K562 (cell line): ENCODE measurements around the gene TUT1. TPM values are rescaled to one million over a fixed set of nuclear protein-coding genes. Genes with fewer than 3 reads are reported as not detected.

ENCODE experiments used
- ATAC-seq: fragments of 200-7000 bp; cut with Tn5 transposase; 3 replicates; pipeline ENCODE4 v1.9.1; 2020; ENCODE audit warnings: moderate library complexity
- BruUV-seq: library from RNA; stranded (reverse); fragments of 400-500 nt; replicated peaks from 2 replicates; lab custom pipeline; 2021; lab: Mats Ljungman, UMichigan
- CTCF ChIA-PET: fragments of 300-600 bp; formaldehyde crosslinking; extraction: SDS; loops from one replicate; lab custom pipeline; 2021; ENCODE audit warnings: low intra/inter-chr PET ratio; lab: Yijun Ruan, JAX
- POLR2A ChIA-PET: fragments of 300-600, 350-650 bp; sonication (Branson Sonifier 250); formaldehyde crosslinking; extraction: SDS; loops from one replicate; lab custom pipeline; 2021; ENCODE audit warnings: antibody characterized with exemption, inconsistent platforms; lab: Yijun Ruan, JAX
- DNase-seq, 4 experiments: peaks; one replicate each; pipeline versions ENCODE4 v3.0.0 to v3.0.0-alpha.2; 2011 to 2018; ENCODE audit warnings: low spot score in 3 of 4, mixed read lengths in 3 of 4; ENCODE audit errors: extremely low read depth in 1 of 4
- FAIRE-seq: peaks from 2 replicates; lab custom pipeline; 2011; peaks lifted over from hg19 to GRCh38; lab: Jason Lieb, UNC
- H2AFZ ChIP-seq: 2 replicates; pipeline ENCODE4 v1.6.0; 2011; ENCODE audit warnings: low read depth, low read length, control low read depth, inconsistent platforms
- H3K27ac ChIP-seq: fragments of 200-600 bp; 3 replicates; pipeline ENCODE4 v1.8.0; 2011; ENCODE audit warnings: low read depth, mild to moderate bottlenecking, control low read depth, inconsistent platforms, low read length, moderate library complexity, mixed read lengths; ENCODE audit errors: extremely low read depth
- H3K27me3 ChIP-seq, 2 experiments: fragments of 300-600 bp in 1 of 2; 2 replicates in 1 of 2; 3 replicates in 1 of 2; pipeline versions ENCODE4 v1.6.0 to v1.8.0; 2011; ENCODE audit warnings: inconsistent platforms in 2 of 2, low read length in 2 of 2, mild to moderate bottlenecking in 1 of 2, mixed read lengths in 1 of 2, moderate library complexity in 1 of 2; ENCODE audit not compliant: control insufficient read depth in 2 of 2, insufficient read depth in 2 of 2
- H3K36me3 ChIP-seq: fragments of 300-600 bp; 3 replicates; pipeline ENCODE4 v1.8.0; 2011; ENCODE audit warnings: mild to moderate bottlenecking, low read length, inconsistent platforms; ENCODE audit not compliant: control insufficient read depth, insufficient read depth
- H3K4me1 ChIP-seq, 2 experiments: fragments of 200-600 bp in 1 of 2; replicated peaks in 1 of 2; 2 replicates in 1 of 2; 3 replicates in 1 of 2; pipeline versions ENCODE4 v1.5.1 to v1.8.0; 2011; ENCODE audit warnings: inconsistent platforms in 2 of 2, low read length in 2 of 2, mild to moderate bottlenecking in 1 of 2, mixed read lengths in 1 of 2, moderate library complexity in 1 of 2; ENCODE audit not compliant: control insufficient read depth in 2 of 2, insufficient read depth in 2 of 2
- H3K4me2 ChIP-seq: 2 replicates; pipeline ENCODE4 v1.6.1; 2011; ENCODE audit warnings: low read length, control low read depth, inconsistent platforms, mixed read lengths; ENCODE audit not compliant: insufficient read depth
- H3K4me3 ChIP-seq: fragments of 200-600 bp; sonication (generic), shearing (Covaris generic); 2 replicates; pipeline ENCODE4 v1.5.1; 2016; ENCODE audit warnings: control low read depth, inconsistent platforms
- H3K79me2 ChIP-seq: fragments of 200-600 bp; 3 replicates; pipeline ENCODE4 v1.8.0; 2011; ENCODE audit warnings: low read length, inconsistent platforms; ENCODE audit not compliant: control insufficient read depth, insufficient read depth
- H3K9ac ChIP-seq, 2 experiments: 2 replicates each; pipeline versions ENCODE4 v1.6.0 to v1.6.1; 2011; ENCODE audit warnings: low read depth in 2 of 2, low read length in 2 of 2, control low read depth in 1 of 2, inconsistent platforms in 1 of 2, mild to moderate bottlenecking in 1 of 2, mixed read lengths in 1 of 2; ENCODE audit not compliant: insufficient read depth in 1 of 2
- H3K9me1 ChIP-seq: one replicate; pipeline ENCODE4 v1.6.0; 2011; ENCODE audit warnings: inconsistent platforms, mild to moderate bottlenecking, low read length, moderate library complexity; ENCODE audit not compliant: control insufficient read depth, insufficient read depth
- H3K9me3 ChIP-seq: replicated peaks from 2 replicates; pipeline ENCODE4 v1.5.1; 2011; ENCODE audit warnings: low read depth, low read length, inconsistent platforms; ENCODE audit not compliant: control insufficient read depth, insufficient read depth
- H4K20me1 ChIP-seq: replicated peaks from 2 replicates; pipeline ENCODE4 v1.6.1; 2011; ENCODE audit warnings: low read length, inconsistent platforms, mixed read lengths; ENCODE audit not compliant: control insufficient read depth, insufficient read depth
- FOXJ2 ChIP-seq: fragments of 200-800 bp; sonication (Bioruptor generic); IDR thresholded peaks from 2 replicates; pipeline ENCODE4 v1.6.1; 2016; ENCODE audit warnings: missing genetic modification characterization, missing compliant biosample characterization
- MAFF ChIP-seq: IDR thresholded peaks from 2 replicates; pipeline ENCODE4 v1.6.1; 2012; ENCODE audit warnings: low read length, improper control_type of control experiment
- MTA3 ChIP-seq: fragments of 450-650 bp; formaldehyde crosslinking; IDR thresholded peaks from 2 replicates; pipeline ENCODE4 v1.6.1; 2017; ENCODE audit warnings: mild to moderate bottlenecking, borderline replicate concordance
- PHTF2 ChIP-seq: fragments of 250-450 bp; sonication (Bioruptor Pico); IDR thresholded peaks from 2 replicates; pipeline ENCODE4 v1.5.0; 2021; ENCODE audit warnings: mild to moderate bottlenecking
- RFX1 ChIP-seq: fragments of 450-650 bp; IDR thresholded peaks from 2 replicates; pipeline ENCODE4 v1.6.1; 2016; ENCODE audit warnings: mild to moderate bottlenecking, moderate library complexity
- SRF ChIP-seq, 2 experiments: fragments of 250-450, 450-650 bp in 1 of 2; sonication (Bioruptor Pico) in 1 of 2; sonication (generic) in 1 of 2; formaldehyde crosslinking; IDR thresholded peaks; 2 replicates each; pipeline versions ENCODE4 v1.5.0 to v1.5.1; 2020 to 2022; ENCODE audit warnings: mild to moderate bottlenecking in 1 of 2, missing genetic modification reagents in 1 of 2
- TBL1XR1 ChIP-seq, 2 experiments: IDR thresholded peaks; 2 replicates each; pipeline ENCODE4 v1.6.1; 2012; ENCODE audit warnings: improper control_type of control experiment in 2 of 2, low read length in 2 of 2, mild to moderate bottlenecking in 1 of 2
- XRCC4 ChIP-seq: IDR thresholded peaks from one replicate; pipeline ENCODE4 v1.6.1; 2011; ENCODE audit not compliant: insufficient read depth, insufficient read length; ENCODE audit errors: extremely low read depth
- YBX1 ChIP-seq: fragments of 450-650 bp; IDR thresholded peaks from 2 replicates; pipeline ENCODE4 v1.7.1; 2016; ENCODE audit warnings: mild to moderate bottlenecking
- WGBS: fragments of 100-300 bp; shearing (Covaris generic); methylation state at CpG from one replicate; pipeline ENCODE4 v1.1.6; 2016; ENCODE audit warnings: low coverage, mixed read lengths; ENCODE audit not compliant: insufficient coverage; ENCODE audit errors: missing lambda C conversion rate; 5-methylcytosine and 5-hydroxymethylcytosine counted together
- in situ Hi-C: fragments of 300-500 bp; cut with MboI; formaldehyde crosslinking; loops from 4 replicates; pipeline ENCODE4 v1.15.0; 2018; ENCODE audit warnings: inconsistent platforms, mixed read lengths
- intact Hi-C: fragments of 100-400 bp; cut with micrococcal nuclease; formaldehyde crosslinking; loops from 2 replicates; pipeline ENCODE4 v1.14.2; 2022
- polyA plus RNA-seq, 8 experiments: library from polyadenylated mRNA; depleted of rRNA in 4 of 8; stranded (reverse) in 5 of 8; unstranded in 3 of 8; fragments of >200 nt; fragmentation: Nextera tagmentation in 2 of 8; fragmentation: Illumina TruSeq in 1 of 8; extraction: Ambion mirVana in 2 of 8; extraction: Trizol in 1 of 8; gene quantifications; 2 replicates each; pipeline versions ENCODE4 v1.2.1 to v1.2.3, GENCODE V29; 2011 to 2014; ENCODE audit warnings: inconsistent platforms in 1 of 8, missing spikeins in 1 of 8
- total RNA-seq, 7 experiments: library from RNA; depleted of rRNA in 6 of 7; stranded (reverse); fragments of >200 nt in 6 of 7; fragmentation: Illumina TruSeq in 2 of 7; extraction: Trizol in 2 of 7; gene quantifications; 2 replicates each; pipeline versions ENCODE4 v1.2.1 to v1.2.3, GENCODE V29; 2011 to 2021; ENCODE audit warnings: low replicate concordance in 1 of 7
- TF ChIP-seq, protein P1 (sequence below): fragments of 450-650 bp; IDR thresholded peaks from 2 replicates; pipeline ENCODE4 v1.6.1; 2017; ENCODE audit warnings: antibody characterized with exemption
- TF ChIP-seq, protein P2 (sequence below): sonication (generic); formaldehyde crosslinking; IDR thresholded peaks from 2 replicates; pipeline ENCODE4 v1.8.0; 2023; ENCODE audit warnings: mild to moderate bottlenecking, missing genetic modification reagents
- TF ChIP-seq, protein P3 (sequence below), 2 experiments: fragments of 450-650 bp in 1 of 2; sonication (generic) in 1 of 2; formaldehyde crosslinking; conservative IDR thresholded peaks; 2 replicates each; pipeline versions ENCODE4 v1.4.0 to v1.8.1; 2020 to 2022; ENCODE audit warnings: mild to moderate bottlenecking in 1 of 2, missing genetic modification reagents in 1 of 2
- TF ChIP-seq, protein P4 (sequence below), 2 experiments: fragments of 450-650 bp in 1 of 2; IDR thresholded peaks; 2 replicates each; pipeline ENCODE4 v1.6.1; 2011 to 2017; ENCODE audit warnings: low read depth in 2 of 2, antibody characterized with exemption in 1 of 2, borderline replicate concordance in 1 of 2, low read length in 1 of 2, mild to moderate bottlenecking in 1 of 2, mixed read lengths in 1 of 2; ENCODE audit not compliant: control insufficient read depth in 1 of 2

TUT1 gene
- total and polyA plus RNA-seq, 9 of the 15 experiments (the other 6 are each of a cell fraction or from before 2014, with no cell fraction given) = 0.66 to 44.3 (median 15.7) TPM

DNA sequence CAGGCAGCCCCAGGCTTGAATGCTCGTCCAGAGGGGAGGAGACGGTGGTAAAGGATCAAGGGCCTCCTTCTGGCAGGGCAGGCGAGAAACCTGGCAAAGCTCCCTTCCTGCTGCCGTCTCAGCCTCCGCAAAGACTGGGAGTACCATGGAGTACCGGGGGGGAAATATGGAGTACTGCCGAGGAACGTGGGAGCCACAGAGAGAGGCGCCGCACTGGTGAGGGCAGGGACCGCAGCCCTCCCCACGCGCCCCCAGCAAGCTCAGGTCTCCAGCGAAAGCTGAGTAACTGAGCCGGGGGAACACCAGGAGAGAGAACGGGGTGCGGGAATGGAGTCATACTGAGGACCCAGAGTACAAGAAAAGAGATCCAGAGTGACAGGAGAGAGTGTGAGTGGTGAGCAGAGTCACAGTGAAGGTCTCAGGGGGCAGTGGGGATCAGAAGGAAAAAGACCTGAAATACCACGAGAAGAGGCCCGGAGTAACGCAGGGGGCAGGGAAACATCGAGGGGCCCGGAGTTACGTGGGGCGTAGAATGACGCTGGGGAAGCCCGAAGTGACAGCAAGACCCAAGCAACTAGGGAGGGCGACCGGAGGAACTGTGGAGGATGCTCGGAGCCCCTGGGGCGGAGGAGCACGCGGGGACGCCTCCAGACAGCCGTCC lies 20.5 kb upstream of the TUT1 start:
- peak; percentile 53 to 71 (median 62) for DNase-seq
- H3K79me2 ChIP-seq = peaks cover 25% of the 10 kb centered on the region
- in situ Hi-C loops = no loop called here
- peak; percentile 74 for FAIRE-seq
- TSS peak; percentile 25 for BruUV-seq
- ChIA-PET CTCF (interaction anchor here (0.6 to 2.6 kb wide), 7 partner anchors 10 to 216 kb away, joined by 3 to 17 read pairs (median 4); partner anchors contain the start of genes B3GAT3 and GANAB), POLR2A (interaction anchor here (0.9 to 1.9 kb wide), 12 partner anchors 9 to 244 kb away, joined by 3 to 7 read pairs (median 4); partner anchors contain the start of genes B3GAT3, C11orf98, CSKMT and EEF1G)
- H3K4me2 ChIP-seq = peak overlapping the region; percentile 96
- H3K9ac ChIP-seq = peak overlapping the region; percentile 93
- H2AFZ ChIP-seq = peak overlapping the region; percentile 87
- H3K27me3 ChIP-seq = no peaks in the 10 kb centered on the region
- 0 out of 2 replicates have a peak, but pooled peaks cover 5% of the 10 kb centered on the region for H4K20me1 ChIP-seq
- peaks cover 2% of the 10 kb centered on the region for H3K9me1 ChIP-seq
- H3K36me3 ChIP-seq = peaks cover 58% of the 10 kb centered on the region
- intact Hi-C loops = loop anchor here (2.0 to 5.0 kb wide), 2 partner anchors 35 to 80 kb away; partner anchors contain the start of gene GANAB
- H3K4me3 ChIP-seq = peak overlapping the region; percentile 75
- peaks cover 29 to 64% of the 10 kb centered on the region in 2 experiments for H3K4me1 ChIP-seq
- peak overlapping the region; percentile 90 for H3K27ac ChIP-seq
- ATAC-seq = peak; percentile 51
- WGBS = under 1% methylated on average over 26 of the region's 34 CpGs
- no peaks in the 10 kb centered on the region for H3K9me3 ChIP-seq
- TF ChIP-seq, protein P1, sequence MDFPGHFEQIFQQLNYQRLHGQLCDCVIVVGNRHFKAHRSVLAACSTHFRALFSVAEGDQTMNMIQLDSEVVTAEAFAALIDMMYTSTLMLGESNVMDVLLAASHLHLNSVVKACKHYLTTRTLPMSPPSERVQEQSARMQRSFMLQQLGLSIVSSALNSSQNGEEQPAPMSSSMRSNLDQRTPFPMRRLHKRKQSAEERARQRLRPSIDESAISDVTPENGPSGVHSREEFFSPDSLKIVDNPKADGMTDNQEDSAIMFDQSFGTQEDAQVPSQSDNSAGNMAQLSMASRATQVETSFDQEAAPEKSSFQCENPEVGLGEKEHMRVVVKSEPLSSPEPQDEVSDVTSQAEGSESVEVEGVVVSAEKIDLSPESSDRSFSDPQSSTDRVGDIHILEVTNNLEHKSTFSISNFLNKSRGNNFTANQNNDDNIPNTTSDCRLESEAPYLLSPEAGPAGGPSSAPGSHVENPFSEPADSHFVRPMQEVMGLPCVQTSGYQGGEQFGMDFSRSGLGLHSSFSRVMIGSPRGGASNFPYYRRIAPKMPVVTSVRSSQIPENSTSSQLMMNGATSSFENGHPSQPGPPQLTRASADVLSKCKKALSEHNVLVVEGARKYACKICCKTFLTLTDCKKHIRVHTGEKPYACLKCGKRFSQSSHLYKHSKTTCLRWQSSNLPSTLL = no peak
- TF ChIP-seq XRCC4 (no peak), YBX1 (no peak), MTA3 (peak; percentile 41; the same call in 1 of the 2 replicates), RFX1 (no peak), SRF (CRISPR knock-in tag; IDR thresholded peaks at IDR 0.05) (no peak), TBL1XR1 (IDR thresholded peaks at IDR 0.05; ENCODE audit: low read length in 2 of 2) (no peak), FOXJ2 (tag) (no peak), MAFF (no peak), PHTF2 (CRISPR knock-in tag) (no peak)
- TF ChIP-seq, protein P2, sequence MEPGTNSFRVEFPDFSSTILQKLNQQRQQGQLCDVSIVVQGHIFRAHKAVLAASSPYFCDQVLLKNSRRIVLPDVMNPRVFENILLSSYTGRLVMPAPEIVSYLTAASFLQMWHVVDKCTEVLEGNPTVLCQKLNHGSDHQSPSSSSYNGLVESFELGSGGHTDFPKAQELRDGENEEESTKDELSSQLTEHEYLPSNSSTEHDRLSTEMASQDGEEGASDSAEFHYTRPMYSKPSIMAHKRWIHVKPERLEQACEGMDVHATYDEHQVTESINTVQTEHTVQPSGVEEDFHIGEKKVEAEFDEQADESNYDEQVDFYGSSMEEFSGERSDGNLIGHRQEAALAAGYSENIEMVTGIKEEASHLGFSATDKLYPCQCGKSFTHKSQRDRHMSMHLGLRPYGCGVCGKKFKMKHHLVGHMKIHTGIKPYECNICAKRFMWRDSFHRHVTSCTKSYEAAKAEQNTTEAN = no peak
- TF ChIP-seq, protein P3, sequence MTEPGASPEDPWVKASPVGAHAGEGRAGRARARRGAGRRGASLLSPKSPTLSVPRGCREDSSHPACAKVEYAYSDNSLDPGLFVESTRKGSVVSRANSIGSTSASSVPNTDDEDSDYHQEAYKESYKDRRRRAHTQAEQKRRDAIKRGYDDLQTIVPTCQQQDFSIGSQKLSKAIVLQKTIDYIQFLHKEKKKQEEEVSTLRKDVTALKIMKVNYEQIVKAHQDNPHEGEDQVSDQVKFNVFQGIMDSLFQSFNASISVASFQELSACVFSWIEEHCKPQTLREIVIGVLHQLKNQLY (CRISPR knock-in tag; conservative IDR thresholded peaks at IDR 0.05) = no peak
- TF ChIP-seq, protein P4, sequence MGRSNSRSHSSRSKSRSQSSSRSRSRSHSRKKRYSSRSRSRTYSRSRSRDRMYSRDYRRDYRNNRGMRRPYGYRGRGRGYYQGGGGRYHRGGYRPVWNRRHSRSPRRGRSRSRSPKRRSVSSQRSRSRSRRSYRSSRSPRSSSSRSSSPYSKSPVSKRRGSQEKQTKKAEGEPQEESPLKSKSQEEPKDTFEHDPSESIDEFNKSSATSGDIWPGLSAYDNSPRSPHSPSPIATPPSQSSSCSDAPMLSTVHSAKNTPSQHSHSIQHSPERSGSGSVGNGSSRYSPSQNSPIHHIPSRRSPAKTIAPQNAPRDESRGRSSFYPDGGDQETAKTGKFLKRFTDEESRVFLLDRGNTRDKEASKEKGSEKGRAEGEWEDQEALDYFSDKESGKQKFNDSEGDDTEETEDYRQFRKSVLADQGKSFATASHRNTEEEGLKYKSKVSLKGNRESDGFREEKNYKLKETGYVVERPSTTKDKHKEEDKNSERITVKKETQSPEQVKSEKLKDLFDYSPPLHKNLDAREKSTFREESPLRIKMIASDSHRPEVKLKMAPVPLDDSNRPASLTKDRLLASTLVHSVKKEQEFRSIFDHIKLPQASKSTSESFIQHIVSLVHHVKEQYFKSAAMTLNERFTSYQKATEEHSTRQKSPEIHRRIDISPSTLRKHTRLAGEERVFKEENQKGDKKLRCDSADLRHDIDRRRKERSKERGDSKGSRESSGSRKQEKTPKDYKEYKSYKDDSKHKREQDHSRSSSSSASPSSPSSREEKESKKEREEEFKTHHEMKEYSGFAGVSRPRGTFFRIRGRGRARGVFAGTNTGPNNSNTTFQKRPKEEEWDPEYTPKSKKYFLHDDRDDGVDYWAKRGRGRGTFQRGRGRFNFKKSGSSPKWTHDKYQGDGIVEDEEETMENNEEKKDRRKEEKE (IDR thresholded peaks at IDR 0.05; ENCODE audit: borderline replicate concordance in 1 of 2, control insufficient read depth in 1 of 2, low read depth in 2 of 2, low read length in 1 of 2) = no peak
